ENCODE data around the gene GARIN5B.

DNA sequence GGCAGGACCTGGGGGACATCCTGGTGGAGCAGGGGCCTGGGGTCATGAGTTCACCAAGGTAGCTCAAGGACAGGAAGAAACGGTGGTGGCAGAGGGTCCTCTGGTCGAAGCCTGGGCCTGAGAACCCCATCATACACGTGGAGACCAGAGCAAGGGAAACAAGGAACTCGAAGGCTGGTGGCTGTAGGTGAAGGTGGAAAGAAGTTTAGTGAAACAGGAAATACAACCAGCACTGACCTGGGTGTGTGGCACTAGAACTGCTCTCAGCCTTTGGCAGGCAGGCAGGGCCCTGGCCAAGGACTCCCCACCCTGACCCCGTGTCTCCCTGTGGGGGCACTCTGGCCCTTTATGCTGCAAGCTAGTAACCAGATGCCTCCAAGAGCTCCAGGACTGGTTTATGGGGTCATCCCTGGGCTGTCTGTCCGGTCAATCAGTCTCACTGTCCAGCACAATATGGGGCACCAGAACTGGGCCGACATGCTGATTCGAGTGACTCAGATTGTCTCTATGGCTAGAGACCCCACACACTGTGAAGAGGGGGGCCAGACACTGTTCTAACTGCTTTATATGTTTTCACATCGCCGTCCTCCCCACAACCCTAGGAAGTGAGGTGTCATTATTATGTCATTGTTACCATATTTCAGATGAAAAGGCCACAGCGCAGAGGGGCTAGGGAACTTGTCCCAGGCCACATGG lies 12.3 kb downstream of the GARIN5B start:
- TF ChIP-seq EZH2 (IDR thresholded peaks at IDR 0.05; ENCODE audit: low read depth) (no peak), CTCF (conservative IDR thresholded peaks at IDR 0.05) (no peak)
